Activated B cell treated with CpG ODN at 0.5 μM for 24 hours (primary cell): ENCODE results near the gene EMC8. TPM values are rescaled to one million over a fixed set of nuclear protein-coding genes. Genes with fewer than 3 reads are reported as not detected.
A peak's percentile ranks its signal among the peaks of the same experiment; 100 is the strongest.

Source experiments
- ATAC-seq: fragments of 200-7000 bp; cut with Tn5 transposase; one replicate; pipeline ENCODE4 v1.10.0; 2021; ENCODE audit warnings: low read depth, mild to moderate bottlenecking, moderate library complexity
- CTCF ChIA-PET: fragments of 350-600 bp; sonication (Branson Sonifier 250); formaldehyde crosslinking; loops from one replicate; lab custom pipeline; 2021; ENCODE audit warnings: antibody characterized with exemption; lab: Charles Lee
- POLR2A ChIA-PET: fragments of 350-600 bp; sonication (Branson Sonifier 250); formaldehyde crosslinking; loops from one replicate; lab custom pipeline; 2021; ENCODE audit warnings: antibody characterized with exemption; lab: Charles Lee
- DNase-seq: peaks from one replicate; pipeline ENCODE4 v3.0.0; 2022
- H3K27ac Mint-ChIP-seq: one replicate; pipeline ENCODE4 v1.8.0; 2020; ENCODE audit warnings: mixed read lengths
- H3K27me3 Mint-ChIP-seq: one replicate; pipeline ENCODE4 v1.8.0; 2021; ENCODE audit warnings: mixed read lengths
- H3K36me3 Mint-ChIP-seq: one replicate; pipeline ENCODE4 v1.8.0; 2021; ENCODE audit warnings: low read depth, mixed read lengths
- H3K4me1 Mint-ChIP-seq: one replicate; pipeline ENCODE4 v1.8.0; 2021; ENCODE audit warnings: mixed read lengths
- H3K4me3 Mint-ChIP-seq: one replicate; pipeline ENCODE4 v1.8.0; 2020; ENCODE audit warnings: mild to moderate bottlenecking, mixed read lengths
- H3K9me3 Mint-ChIP-seq: one replicate; pipeline ENCODE4 v1.8.0; 2020; ENCODE audit warnings: mixed read lengths
- CTCF ChIP-seq: fragments of 200-600 bp; IDR thresholded peaks from one replicate; pipeline ENCODE4 v1.8.0; 2022; ENCODE audit warnings: antibody characterized with exemption, mild to moderate bottlenecking
- intact Hi-C: fragments of 100-400 bp; cut with micrococcal nuclease; formaldehyde crosslinking; loops from one replicate; pipeline ENCODE4 v1.15.1; 2024
- total RNA-seq: library from RNA; stranded (reverse); gene quantifications from 2 replicates; pipeline ENCODE4 v1.2.3, GENCODE V29; 2022

EMC8 gene
- total RNA-seq, 1 donor from 2014 or later: 27.8 TPM

GRCh38 chr16:85749771-85750145, 49.6 kb downstream of the EMC8 start:
- no peaks in the 10 kb centered on the region for H3K9me3 Mint-ChIP-seq

GRCh38 chr16:85746460-85747215, 52.7 kb downstream of the EMC8 start:
- H3K27ac Mint-ChIP-seq: peak overlapping the region; percentile 50
- no peak for ATAC-seq
- peaks cover 17% of the 10 kb centered on the region for H3K36me3 Mint-ChIP-seq
- no peaks in the 10 kb centered on the region for H3K9me3 Mint-ChIP-seq
- ChIA-PET CTCF (interaction anchor here (0.9 to 1.5 kb wide), 3 partner anchors 15 to 28 kb away, joined by 3 to 5 read pairs (median 4); no protein-coding TSS in a partner anchor), POLR2A (interaction anchor here (0.6 to 3.5 kb wide), 5 partner anchors 10 to 133 kb away, joined by 5 to 23 read pairs (median 7); no protein-coding TSS in a partner anchor)
- no peaks in the 10 kb centered on the region for H3K27me3 Mint-ChIP-seq
- H3K4me1 Mint-ChIP-seq: peaks cover 39% of the 10 kb centered on the region
- TF ChIP-seq CTCF: no peak
- intact Hi-C loops: no loop called here
- H3K4me3 Mint-ChIP-seq: peak overlapping the region; percentile 62
- DNase-seq: no peak

More at GRCh38 chr16:85749771-85750145, 49.6 kb downstream of the EMC8 start:
- intact Hi-C loops: loop anchor here (1.0 to 10.0 kb wide), 5 partner anchors 10 to 1745 kb away; partner anchors contain the start of genes FBXO31, KIAA0513 and ZCCHC14
- ATAC-seq (no peak), DNase-seq (no peak)
- no peak for TF ChIP-seq CTCF
- H3K36me3 Mint-ChIP-seq: peaks cover 6% of the 10 kb centered on the region
- ChIA-PET CTCF (interaction anchor here (1.1 to 2.0 kb wide), 3 partner anchors 12 to 32 kb away, joined by 4 to 6 read pairs (median 5); no protein-coding TSS in a partner anchor), POLR2A (interaction anchor here (0.5 to 2.1 kb wide), 5 partner anchors 10 to 143 kb away, joined by 3 to 15 read pairs (median 5); no protein-coding TSS in a partner anchor)
- H3K4me3 Mint-ChIP-seq: peak overlapping the region; percentile 94
- peak overlapping the region; percentile 91 for H3K27ac Mint-ChIP-seq
- no peaks in the 10 kb centered on the region for H3K27me3 Mint-ChIP-seq
- peaks cover 71% of the 10 kb centered on the region for H3K4me1 Mint-ChIP-seq

GRCh38 chr16:85738923-85739715, 60.2 kb downstream of the EMC8 start:
- ChIA-PET CTCF (no interaction called here), POLR2A (interaction anchor here (0.6 kb wide), 2 partner anchors 25 to 317 kb away, joined by 4 to 5 read pairs; no protein-coding TSS in a partner anchor)
- Mint-ChIP-seq H3K9me3 (no peaks in the 10 kb centered on the region), H3K27ac (no peak overlapping the region), H3K4me1 (peaks cover 31% of the 10 kb centered on the region), H3K4me3 (no peak overlapping the region), H3K27me3 (no peaks in the 10 kb centered on the region), H3K36me3 (peaks cover 36% of the 10 kb centered on the region)
- no peak for TF ChIP-seq CTCF
- ATAC-seq: no peak
- intact Hi-C loops: no loop called here
- no peak for DNase-seq

- Mint-ChIP-seq H3K4me1 (peaks cover 34% of the 10 kb centered on the region), H3K9me3 (no peaks in the 10 kb centered on the region), H3K27ac (no peak overlapping the region), H3K4me3 (no peak overlapping the region), H3K36me3 (peaks cover 33% of the 10 kb centered on the region), H3K27me3 (no peaks in the 10 kb centered on the region)
- CTCF ChIA-PET: interaction anchor here (1.2 to 1.5 kb wide), 3 partner anchors 13 to 25 kb away, joined by 3 to 4 read pairs (median 3); partner anchors contain the start of gene C16orf74
- ATAC-seq (no peak), DNase-seq (no peak)
- TF ChIP-seq CTCF: no peak
- intact Hi-C loops: no loop called here
- POLR2A ChIA-PET: interaction anchor here (0.8 to 2.8 kb wide), 5 partner anchors 10 to 25 kb away, joined by 3 to 14 read pairs (median 4); no protein-coding TSS in a partner anchor
Measured at GRCh38 chr16:85736921-85737320, 62.4 kb downstream of the EMC8 start.
